Measurements from ENCODE around the gene ASTN2. TPM values are rescaled to one million over a fixed set of nuclear protein-coding genes. Genes with fewer than 3 reads are reported as not detected.
"Not testable (repeated sequence)": the region's sequence is repeated elsewhere in the genome, so short reads cannot be mapped to it uniquely, and the experiment has no call there.

Gene ASTN2
- total and polyA plus RNA-seq, 2 donors (not counting 3 experiments of a cell fraction or from before 2014, with no cell fraction given) = 1.0 to 1.9 TPM

GRCh38 chr9:116842658-116843057, 572.2 kb downstream of the ASTN2 start:
- dilution Hi-C loops (cut with MboI; ENCODE audit: extremely low pct_ligation_motif_present, low sequenced_read_pairs) = no loop called here
- BruUV-seq (replicated peaks) = no TSS peak
- no peaks in the 10 kb centered on the region for H3K4me1 ChIP-seq (ENCODE audit: control insufficient read depth, extremely low read depth, insufficient read depth, low read length)
- no peak overlapping the region for H3K4me3 ChIP-seq (replicated peaks in 1 of 3; ENCODE audit: insufficient read depth in 1 of 3, low read depth in 1 of 3, low read length in 3 of 3)
- no peaks in the 10 kb centered on the region for H3K36me3 ChIP-seq (ENCODE audit: control insufficient read depth in 2 of 2, extremely low read depth in 1 of 2, insufficient read depth in 2 of 2, low read length in 2 of 2)
- no peak for TF ChIP-seq POLR2AphosphoS5 (IDR thresholded peaks at IDR 0.05; ENCODE audit: insufficient read depth, low read depth, low read length)
- no peak for TF ChIP-seq FOS (IDR thresholded peaks at IDR 0.05; ENCODE audit: borderline replicate concordance, insufficient read depth, low read length)
- no peak for DNase-seq (ENCODE audit: low read depth, low spot score)
- no peaks in the 10 kb centered on the region for H3K79me2 ChIP-seq (ENCODE audit: control insufficient read depth, insufficient read depth, low read length)
- H3K4me2 ChIP-seq (ENCODE audit: insufficient read depth, low read length) = no peak overlapping the region
- no peaks in the 10 kb centered on the region for H4K20me1 ChIP-seq (replicated peaks; ENCODE audit: control insufficient read depth, extremely low read depth, insufficient read depth, low read length)
- no peaks in the 10 kb centered on the region for H3K27me3 ChIP-seq (ENCODE audit: control insufficient read depth in 2 of 2, insufficient read depth in 2 of 2, low read length in 2 of 2)
- no peak overlapping the region for H3K9ac ChIP-seq (replicated peaks; ENCODE audit: extremely low read depth, insufficient read depth, low read length)
- H3K9me1 ChIP-seq (replicated peaks; ENCODE audit: control insufficient read depth, extremely low read depth, insufficient read depth, low read length) = no peaks in the 10 kb centered on the region
- H2AFZ ChIP-seq (ENCODE audit: low read depth, low read length) = no peak overlapping the region
- no peak for FAIRE-seq
- ChIA-PET CTCF (no interaction called here), POLR2A (no interaction called here)
- intact Hi-C loops (cut with micrococcal nuclease) = no loop called here
- H3K9me3 ChIP-seq (replicated peaks; ENCODE audit: control insufficient read depth, insufficient read depth, low read length) = no peaks in the 10 kb centered on the region
- no peak overlapping the region for H3K27ac ChIP-seq (ENCODE audit: insufficient read depth, low read depth, low read length)

GRCh38 chr9:116838468-116838867, 576.4 kb downstream of the ASTN2 start:
- H3K9me3 ChIP-seq (replicated peaks; ENCODE audit: control insufficient read depth, insufficient read depth, low read length); H3K4me3 ChIP-seq (replicated peaks in 1 of 3; ENCODE audit: insufficient read depth in 1 of 3, low read depth in 1 of 3, low read length in 3 of 3); H3K4me2 ChIP-seq (ENCODE audit: insufficient read depth, low read length); H3K27ac ChIP-seq (ENCODE audit: insufficient read depth, low read depth, low read length); CTCF ChIA-PET; H4K20me1 ChIP-seq (replicated peaks; ENCODE audit: control insufficient read depth, extremely low read depth, insufficient read depth, low read length); H3K79me2 ChIP-seq (ENCODE audit: control insufficient read depth, insufficient read depth, low read length); H3K9ac ChIP-seq (replicated peaks; ENCODE audit: extremely low read depth, insufficient read depth, low read length); H3K4me1 ChIP-seq (ENCODE audit: control insufficient read depth, extremely low read depth, insufficient read depth, low read length); BruUV-seq (replicated peaks); FAIRE-seq; DNase-seq (ENCODE audit: low read depth, low spot score); POLR2A ChIA-PET; H2AFZ ChIP-seq (ENCODE audit: low read depth, low read length); intact Hi-C loops (cut with micrococcal nuclease); H3K9me1 ChIP-seq (replicated peaks; ENCODE audit: control insufficient read depth, extremely low read depth, insufficient read depth, low read length); H3K27me3 ChIP-seq (ENCODE audit: control insufficient read depth in 2 of 2, insufficient read depth in 2 of 2, low read length in 2 of 2); H3K36me3 ChIP-seq (ENCODE audit: control insufficient read depth in 2 of 2, extremely low read depth in 1 of 2, insufficient read depth in 2 of 2, low read length in 2 of 2); dilution Hi-C loops (cut with MboI; ENCODE audit: extremely low pct_ligation_motif_present, low sequenced_read_pairs): not testable (repeated sequence)

Measured in endothelial cell of umbilical vein (primary cell).